ENCODE results near the gene NRDC.

- TF ChIP-seq CTCF (IDR thresholded peaks at IDR 0.05 in 2 of 3, conservative IDR thresholded peaks at IDR 0.05 in 1 of 3; ENCODE audit: borderline replicate concordance in 1 of 3, insufficient read depth in 1 of 3, low read depth in 2 of 3, low read length in 2 of 3) (no peak), SP1 (IDR thresholded peaks at IDR 0.05; ENCODE audit: low read depth) (no peak), EZH2 (IDR thresholded peaks at IDR 0.05) (no peak), ZNF274 (IDR thresholded peaks at IDR 0.05; ENCODE audit: low read depth, low read length) (no peak), POLR2A (IDR thresholded peaks at IDR 0.05; ENCODE audit: borderline replicate concordance, extremely low read depth, insufficient read depth, insufficient read length) (no peak), SRF (IDR thresholded peaks at IDR 0.05; ENCODE audit: low read depth) (no peak), EZH2phosphoT487 (IDR thresholded peaks at IDR 0.05; ENCODE audit: borderline replicate concordance) (no peak), EGR1 (IDR thresholded peaks at IDR 0.05; ENCODE audit: low read depth) (no peak), POLR2AphosphoS5 (IDR thresholded peaks at IDR 0.05; ENCODE audit: low read depth, low read length) (no peak)
These were observed 49.5 kb downstream of the NRDC start for GRCh38 chr1:51829058-51829457.
